DMS153 (cell line): Measurements from ENCODE around the gene CPNE6.

Experiments
- DNase-seq: peaks from one replicate; lab custom pipeline; 2025; lab: John Stamatoyannopoulos, UW

The CPNE6 gene

DNA sequence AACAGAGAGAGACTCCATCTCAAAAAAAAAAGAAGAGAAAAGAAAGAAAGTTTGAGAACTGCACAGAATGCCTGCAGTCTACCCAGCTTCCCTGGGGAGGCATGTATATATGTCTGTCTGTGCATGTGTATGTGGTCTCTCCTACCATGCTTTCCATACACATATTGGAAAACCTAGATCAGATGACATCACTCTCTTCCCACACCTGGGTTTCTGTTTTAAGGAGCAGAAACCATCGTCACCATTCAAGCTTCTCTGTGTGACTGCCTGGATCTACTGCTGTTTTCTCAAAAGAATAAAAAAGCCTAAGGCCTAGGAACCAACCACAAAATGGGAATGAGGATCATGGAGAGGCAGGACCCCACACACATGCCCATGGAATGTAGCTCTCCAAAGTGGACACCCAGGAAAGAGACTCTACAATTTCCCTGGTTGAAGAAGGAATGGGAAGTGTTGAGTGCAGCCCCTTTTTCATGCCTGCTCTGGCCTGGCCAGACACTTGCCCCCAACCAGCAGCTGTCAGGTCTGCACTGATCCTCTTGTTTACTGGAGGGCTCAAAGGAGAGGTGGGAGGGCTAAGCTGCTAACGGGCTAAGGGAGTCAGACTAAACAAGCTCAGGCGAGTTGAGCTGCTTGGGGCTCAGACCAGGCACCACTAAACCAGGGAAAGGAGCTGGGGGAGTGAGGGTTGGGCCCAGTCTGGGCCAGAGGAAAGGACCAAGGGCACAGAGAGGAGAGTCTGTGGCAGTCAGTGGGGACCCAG, 15.0 kb downstream of the CPNE6 start:
- no peak for DNase-seq

DNA sequence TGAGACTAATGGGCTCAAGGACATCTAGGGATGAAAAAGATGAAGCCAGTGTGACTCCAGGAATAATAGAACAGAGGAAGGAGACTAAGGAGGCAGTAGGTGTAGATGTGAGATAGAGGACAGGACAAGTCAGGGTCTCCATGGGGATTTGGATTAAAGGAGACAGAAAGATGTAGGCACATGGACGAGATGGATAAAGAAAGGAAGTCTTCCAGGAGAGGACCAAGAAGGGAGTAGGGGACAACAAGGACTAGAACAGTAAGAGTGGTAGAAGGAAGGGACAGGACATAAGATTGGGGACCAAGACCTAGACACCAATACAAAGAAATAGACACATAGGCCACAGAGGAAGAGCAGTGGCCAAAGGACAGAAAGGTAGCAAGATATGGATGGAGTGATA, 15.6 kb downstream of the CPNE6 start:
- DNase-seq: no peak

DNA sequence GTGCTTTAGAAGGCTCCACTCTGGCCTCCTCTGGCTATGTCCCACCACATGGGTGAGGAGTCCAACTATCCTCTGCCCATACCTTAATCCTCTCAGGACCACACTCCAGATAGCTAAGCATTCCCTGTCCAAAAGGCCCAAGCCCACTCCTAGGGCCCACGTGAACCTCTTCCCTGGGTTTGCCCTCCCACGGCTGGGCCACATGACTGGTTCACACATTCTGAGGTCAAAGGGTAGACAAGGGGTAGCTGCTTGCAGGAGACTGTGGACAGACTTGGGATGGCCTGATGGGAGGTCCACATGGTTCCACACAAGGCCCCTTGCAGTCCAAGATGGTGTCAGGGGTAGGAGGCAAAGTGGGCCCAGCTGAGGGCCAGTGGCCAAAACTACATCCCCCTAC, 16.7 kb downstream of the CPNE6 start:
- no peak for DNase-seq

DNA sequence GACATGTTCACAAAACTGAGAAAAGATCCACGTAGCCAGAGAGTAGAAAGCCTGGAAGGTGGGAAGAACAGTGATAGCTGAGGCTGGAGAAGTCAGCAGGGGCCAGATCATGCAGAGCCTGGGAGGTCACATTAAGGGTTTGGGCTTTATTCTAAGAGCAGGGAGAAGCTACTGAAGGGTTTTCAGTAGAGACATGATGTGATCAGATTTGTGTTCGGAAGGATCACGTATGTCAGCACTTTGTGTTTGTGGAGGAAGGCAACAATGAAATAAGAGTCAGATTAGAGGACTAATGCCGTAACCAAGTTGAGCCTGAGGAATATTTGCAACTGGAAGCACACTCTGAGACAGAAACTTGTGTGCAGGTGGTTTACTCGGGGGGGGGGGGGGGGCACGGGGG, 18.5 kb downstream of the CPNE6 start:
- no peak for DNase-seq

DNA sequence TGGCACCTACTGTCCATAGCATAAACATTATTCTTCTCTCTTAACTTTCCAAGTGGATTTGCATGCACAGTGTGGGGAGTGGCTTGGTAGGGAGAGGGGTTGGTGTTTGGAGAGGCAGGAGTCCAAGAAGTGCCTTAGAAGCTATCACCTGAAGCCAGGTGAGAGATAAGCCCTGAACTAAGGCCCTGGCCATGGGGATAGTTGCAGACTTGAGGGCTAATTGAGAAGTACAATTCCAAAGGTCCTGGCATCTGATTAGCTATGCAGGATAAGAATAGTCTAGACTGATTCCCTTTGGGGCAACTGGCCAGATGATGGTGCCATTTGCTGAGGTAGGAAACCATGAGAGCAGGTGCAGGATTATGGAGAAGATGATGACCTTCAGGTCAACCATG, 20.7 kb downstream of the CPNE6 start:
- DNase-seq: no peak

DNA sequence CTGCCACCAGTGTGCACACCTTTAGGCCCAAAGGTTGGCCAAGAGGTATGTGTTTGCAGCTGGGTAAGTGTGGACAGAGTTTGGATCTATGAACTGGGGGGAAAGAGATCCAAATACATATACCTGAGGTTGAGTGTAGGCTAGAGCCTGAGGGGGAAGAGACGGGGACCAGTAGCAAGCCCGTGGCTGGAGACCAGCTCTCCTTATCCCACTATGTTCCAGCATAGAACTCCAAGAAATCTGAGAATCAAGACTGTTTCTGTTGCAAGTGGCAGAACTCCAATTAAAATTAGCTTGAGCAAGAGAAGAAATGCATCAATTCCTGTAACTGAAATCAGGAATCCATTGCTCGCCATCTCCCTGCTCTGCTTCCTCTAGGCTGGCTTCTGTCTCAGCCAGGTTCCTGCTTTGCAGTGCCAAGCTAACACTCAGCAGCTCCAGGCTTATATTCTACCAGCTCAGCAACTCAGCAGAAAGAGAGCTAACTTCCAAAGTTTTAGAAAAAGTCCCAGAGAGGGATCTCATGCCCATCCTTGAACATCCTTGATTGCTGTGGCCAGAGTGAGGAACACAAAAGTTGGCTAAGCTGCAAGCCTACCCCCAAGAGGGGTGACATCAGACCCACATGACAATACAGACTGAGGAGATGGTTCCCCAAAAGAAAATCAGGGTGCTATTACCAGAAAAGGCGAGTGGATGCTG, 21.3 kb downstream of the CPNE6 start:
- no peak for DNase-seq

DNA sequence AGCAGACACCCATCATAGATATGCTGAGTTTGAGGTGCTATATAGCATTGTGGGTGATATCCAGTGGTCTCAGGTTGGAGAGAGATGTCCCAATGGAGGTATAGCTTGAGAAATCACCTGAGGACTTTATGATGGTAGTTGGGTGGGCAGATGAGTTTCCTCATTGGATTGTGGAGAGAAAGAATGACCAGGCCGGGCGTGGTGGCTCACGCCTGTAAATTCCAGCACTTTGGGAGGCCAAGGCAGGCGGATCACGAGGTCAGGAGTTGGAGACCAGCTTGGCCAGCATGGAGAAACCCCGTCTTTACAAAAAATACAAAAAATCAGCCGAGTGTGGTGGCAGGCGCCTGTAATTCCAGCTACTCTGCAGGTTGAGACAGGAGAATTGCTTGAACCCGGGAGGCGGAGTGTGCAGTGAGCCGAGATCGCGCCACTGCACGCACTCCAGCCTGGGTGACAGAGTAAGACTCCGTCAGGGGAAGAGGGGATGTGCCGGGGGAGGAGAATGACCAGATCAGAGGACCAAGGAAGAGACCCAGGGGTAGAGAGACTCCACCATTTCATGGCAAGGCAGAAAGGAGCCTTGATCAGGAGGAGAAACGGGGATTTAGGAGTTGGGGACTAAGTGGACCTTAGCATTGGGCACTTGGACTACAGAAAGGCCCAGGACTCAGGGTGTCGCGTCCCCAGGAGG, 22.0 kb downstream of the CPNE6 start:
- no peak for DNase-seq

DNA sequence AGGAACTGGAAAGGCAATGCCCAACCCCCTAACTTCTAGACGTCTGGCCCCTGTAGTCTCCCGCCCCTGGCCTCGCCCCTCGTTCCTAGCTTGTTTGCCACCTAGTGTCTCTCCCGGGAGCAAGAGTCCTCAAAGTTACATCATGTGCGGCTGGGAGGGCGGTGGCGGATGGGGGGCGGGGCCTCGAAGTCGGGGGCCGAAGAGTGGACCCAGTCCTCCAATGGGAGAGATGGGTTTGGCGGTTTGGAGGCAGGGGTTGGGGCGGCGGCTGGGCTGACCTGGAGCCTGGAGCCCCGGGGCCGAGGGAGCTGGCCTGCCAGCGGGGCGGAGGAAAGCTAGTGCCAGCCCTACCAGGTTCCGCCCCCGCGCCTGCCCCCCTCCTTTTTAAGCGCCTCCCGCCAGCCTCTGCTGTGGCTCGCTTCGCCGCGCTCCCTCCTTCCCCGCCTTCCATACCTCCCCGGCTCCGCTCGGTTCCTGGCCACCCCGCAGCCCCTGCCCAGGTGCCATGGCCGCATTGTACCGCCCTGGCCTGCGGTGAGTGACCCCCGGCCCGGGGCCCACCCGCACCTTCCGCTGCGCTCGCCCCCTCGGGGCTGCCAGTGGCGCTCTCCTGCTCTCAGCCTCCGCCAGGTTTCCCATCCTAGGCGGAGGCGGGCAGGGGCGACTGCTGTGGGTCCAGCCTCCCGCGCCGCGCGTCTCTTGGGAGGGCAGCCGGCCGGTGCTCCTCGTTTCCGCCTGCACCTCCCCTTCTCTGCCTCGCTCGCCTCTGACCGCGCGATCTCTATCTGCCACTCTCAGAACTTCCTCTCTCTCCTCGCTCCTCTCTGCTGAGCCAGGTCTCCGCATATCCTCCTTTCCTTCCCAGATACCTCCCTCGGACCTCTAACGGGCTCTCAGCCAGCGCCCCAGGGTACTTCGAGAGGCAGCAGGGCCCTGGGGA, 22.8 kb downstream of the CPNE6 start, which contains the start of gene PCK2:
Gene PCK2 (plus strand): TSS at position 411 of the 940 bp plus-strand sequence. CDS start 95 bp downstream, at position 506.
- peak; percentile 91 for DNase-seq

DNA sequence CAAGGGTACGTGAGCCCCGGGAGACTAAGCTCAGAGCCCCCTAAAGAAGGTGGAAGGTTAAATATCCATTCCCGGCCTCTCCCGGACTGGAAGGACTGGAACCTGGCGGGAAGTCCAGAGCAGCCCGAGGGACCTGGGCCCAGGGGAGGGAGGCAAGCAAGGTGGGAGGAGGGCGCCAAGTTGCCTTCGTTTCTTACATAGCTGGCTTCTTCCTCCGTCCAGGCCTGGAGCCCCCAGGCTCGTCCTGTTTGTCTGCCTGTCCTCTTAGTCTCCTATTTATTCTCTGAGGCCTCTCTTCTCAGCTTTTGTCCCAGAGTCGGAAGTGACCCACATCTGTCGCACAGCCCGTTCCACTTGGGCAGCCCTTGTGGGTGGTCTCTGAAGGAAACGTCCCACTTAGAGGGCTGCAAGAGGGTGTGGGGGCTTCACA, 23.5 kb downstream of the CPNE6 start:
- no peak for DNase-seq

DNA sequence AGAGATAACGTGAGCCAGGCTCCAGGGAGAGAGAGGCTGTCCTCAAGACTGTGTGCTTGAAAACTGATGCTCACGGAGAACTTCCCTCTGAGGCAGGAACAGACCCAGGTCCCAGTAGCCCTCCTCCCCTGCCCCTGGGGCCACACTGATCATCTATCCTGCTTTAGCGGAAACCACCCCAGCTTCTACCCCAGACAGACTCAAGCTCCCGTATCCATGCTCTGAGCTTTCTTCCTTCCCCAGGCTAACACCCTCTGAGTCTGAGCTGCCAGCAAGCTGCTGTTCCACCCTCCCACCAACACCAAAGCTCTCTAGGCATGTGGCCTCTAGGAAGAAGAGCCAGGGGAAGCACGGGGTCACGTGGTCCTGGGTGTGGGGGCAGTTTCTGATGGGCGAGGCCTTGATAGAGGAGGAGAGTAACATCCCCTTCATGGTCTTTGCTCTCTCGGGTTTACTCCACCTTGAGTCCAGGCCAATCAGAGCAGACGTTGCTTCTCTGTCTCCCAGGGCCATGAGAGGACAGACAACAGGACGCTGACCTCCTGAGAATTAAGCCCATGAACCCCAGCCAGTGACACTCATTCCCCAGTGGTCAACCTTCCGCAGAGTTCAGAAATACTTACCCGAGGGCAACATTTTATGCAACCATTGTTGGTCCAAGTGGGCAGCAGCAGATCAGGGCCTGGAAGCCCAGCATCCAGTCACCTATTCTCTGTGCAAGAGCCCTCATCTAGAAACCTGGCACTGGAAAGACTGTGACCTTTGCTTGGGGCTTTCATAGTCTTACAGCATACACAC, 24.1 kb downstream of the CPNE6 start:
- DNase-seq: no peak

DNA sequence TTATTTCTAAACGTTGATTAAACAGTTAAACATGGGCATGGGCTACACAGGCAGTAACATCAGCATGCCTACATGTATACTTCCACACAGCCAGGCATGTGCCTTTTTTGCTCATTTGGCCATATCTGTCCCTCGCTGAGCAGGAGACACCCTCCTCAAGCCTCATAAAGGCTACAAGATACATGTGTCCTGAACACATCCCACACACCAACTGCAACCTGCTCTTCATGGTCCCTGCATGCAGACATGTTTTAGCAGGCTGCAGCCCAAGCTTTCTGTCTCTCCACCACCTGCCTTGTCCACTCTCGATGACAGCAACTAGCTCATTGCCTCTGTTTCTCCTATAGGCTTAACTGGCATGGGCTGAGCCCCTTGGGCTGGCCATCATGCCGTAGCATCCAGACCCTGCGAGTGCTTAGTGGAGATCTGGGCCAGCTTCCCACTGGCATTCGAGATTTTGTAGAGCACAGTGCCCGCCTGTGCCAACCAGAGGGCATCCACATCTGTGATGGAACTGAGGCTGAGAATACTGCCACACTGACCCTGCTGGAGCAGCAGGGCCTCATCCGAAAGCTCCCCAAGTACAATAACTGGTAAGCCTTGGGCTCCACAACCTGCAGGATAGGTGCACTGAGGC, 25.3 kb downstream of the CPNE6 start:
- no peak for DNase-seq

DNA sequence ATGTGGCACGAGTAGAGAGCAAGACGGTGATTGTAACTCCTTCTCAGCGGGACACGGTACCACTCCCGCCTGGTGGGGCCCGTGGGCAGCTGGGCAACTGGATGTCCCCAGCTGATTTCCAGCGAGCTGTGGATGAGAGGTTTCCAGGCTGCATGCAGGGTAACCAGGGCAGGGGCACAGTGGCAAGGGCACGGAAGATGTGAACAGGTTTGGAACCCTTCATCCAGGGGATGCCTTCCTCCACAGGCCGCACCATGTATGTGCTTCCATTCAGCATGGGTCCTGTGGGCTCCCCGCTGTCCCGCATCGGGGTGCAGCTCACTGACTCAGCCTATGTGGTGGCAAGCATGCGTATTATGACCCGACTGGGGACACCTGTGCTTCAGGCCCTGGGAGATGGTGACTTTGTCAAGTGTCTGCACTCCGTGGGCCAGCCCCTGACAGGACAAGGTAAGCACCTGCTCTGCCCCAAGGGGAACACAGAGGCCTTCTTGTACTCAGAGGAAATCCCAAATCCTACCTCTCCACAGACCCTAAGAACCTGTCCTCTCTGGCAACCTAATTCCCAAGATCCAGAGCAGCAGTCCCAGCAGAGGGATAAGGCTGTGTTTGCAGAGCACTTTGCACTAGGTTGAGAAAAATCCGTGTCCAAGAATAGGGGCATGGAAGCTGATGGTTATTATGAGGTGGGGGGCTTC, 27.0 kb downstream of the CPNE6 start:
- no peak for DNase-seq

DNA sequence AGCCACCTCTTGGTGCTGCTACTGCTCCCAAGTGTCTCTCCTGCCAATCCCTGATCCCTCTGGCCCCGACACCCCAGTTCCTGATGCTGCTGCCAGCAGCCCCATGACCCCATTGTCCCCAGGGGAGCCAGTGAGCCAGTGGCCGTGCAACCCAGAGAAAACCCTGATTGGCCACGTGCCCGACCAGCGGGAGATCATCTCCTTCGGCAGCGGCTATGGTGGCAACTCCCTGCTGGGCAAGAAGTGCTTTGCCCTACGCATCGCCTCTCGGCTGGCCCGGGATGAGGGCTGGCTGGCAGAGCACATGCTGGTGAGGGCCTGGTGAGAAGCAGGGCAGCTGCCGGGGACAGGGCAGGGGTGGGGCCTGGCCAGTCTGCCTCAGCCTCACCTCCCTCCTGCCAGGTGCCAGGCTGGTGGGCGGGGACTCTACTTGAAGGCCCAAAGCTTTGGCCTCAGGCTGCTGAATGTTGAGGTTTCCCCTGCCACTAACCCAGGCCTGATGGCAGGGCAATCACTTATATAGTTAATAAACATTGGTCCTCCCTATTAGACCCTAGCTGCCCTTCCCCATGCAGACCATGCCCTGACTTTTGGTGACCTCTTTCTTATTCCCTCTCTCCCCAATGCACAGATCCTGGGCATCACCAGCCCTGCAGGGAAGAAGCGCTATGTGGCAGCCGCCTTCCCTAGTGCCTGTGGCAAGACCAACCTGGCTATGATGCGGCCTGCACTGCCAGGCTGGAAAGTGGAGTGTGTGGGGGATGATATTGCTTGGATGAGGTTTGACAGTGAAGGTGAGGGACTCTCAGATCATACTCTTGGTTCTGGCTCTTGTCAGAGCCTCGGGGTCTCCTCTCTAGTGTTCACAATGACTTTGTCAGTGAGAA, 27.8 kb downstream of the CPNE6 start:
- peak; percentile 63 for DNase-seq

DNA sequence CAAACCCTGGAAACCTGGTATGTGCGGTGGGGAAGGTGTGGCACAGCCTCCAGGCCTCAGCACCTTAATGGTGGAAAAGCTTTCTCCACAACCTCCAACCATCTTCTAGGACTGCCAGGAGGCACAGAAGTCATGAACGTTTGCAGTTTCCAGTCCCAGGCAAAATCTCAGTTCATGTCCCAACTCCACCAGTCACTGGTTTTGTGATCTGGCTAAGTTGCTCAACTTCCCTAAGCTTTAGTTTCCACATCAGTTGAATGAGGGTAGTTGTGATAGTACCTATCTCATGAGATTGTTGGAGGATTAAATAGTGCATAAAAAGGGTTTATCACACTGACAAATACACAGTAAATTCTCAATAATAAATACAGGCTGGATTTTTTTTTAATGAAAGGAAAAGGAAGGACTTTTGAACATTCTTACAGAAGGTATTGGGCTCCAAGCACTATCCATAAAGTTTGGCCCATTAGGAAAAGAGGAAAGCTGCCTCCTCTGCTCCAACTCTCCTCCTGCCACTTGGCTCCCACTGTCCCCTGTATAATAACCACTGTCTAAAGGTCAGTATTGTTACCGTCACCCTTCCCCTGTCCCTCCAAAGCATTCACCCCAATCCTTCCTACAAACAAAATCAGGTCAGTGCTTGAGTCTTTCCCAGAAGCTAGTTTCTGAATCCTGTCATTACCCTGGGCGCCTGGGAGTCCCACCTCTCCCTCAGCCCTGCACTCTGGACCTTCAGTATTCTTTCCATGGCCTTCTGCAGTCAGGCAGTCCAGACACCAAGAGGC, 29.0 kb downstream of the CPNE6 start:
- no peak for DNase-seq

DNA sequence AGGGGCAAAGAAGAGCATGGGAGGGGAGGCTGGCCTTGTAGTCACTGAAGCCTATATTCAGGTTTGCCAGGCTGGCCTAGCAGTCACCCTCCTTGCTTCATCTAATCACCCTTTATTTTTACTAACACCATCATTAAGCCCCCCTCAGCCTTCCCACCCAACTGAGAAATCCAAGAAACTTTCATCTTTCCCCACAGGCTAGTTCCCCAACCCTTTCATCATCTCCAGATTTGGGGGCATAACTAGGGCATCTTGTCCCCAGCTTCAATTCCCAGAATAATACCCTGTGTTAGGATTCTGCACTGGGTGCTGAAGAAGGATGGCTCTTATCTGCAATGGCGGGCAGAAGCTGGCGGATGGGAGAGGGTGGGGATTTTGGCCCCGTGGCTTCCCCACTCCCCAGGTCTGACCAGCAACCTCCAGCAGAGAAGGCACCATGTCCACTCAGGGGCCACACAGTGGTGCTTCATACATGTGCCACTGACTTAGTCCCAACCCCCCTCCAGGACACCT, 29.7 kb downstream of the CPNE6 start:
- DNase-seq: no peak

DNA sequence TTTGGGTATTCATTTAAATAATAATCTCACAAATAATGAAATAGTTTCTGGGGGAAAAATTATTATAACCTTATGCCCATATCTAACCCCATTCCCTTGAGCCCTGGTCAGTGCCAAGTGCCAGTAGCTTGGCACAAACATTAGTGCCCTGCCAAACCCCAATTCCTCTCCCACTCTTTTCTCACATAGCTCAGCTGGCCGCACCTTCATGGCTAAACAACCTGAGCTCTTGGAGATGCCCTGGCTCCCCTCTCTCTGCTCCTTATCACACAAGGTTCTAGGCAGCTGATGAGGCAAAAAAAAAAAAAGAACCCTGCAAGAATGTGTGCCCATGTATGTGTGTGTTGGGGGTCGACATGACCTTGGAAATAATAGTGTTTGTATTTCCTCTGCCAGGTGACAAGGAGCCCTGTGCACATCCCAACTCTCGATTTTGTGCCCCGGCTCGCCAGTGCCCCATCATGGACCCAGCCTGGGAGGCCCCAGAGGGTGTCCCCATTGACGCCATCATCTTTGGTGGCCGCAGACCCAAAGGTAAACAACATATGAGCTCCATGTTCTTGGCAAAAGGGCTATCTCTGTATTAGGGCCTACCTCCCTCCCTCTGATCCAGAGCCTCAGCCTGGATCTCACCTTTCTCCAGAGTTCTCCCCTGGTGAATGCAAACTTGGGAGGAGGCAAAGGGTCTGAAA, 31.1 kb downstream of the CPNE6 start:
- DNase-seq: no peak

DNA sequence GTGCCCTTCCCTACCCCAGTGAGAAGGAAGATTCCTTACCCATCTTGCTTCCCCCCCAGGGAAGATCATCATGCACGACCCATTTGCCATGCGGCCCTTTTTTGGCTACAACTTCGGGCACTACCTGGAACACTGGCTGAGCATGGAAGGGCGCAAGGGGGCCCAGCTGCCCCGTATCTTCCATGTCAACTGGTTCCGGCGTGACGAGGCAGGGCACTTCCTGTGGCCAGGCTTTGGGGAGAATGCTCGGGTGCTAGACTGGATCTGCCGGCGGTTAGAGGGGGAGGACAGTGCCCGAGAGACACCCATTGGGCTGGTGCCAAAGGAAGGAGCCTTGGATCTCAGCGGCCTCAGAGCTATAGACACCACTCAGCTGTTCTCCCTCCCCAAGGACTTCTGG, 32.1 kb downstream of the CPNE6 start:
- DNase-seq: no peak
